SW480 (cell line): ENCODE results near the gene ALPL.
A peak's percentile ranks its signal among the peaks of the same experiment; 100 is the strongest.

ENCODE experiments used
- DNase-seq: peaks from one replicate; pipeline ENCODE4 v3.0.0-alpha.2; 2016; ENCODE audit warnings: low spot score

Gene ALPL

GRCh38 chr1:21598904-21599303 is 89.7 kb downstream of the ALPL start:
- DNase-seq: no peak

GRCh38 chr1:21599402-21599801 is 90.2 kb downstream of the ALPL start:
- DNase-seq: no peak

- no peak for DNase-seq
These were observed 92.2 kb downstream of the ALPL start for GRCh38 chr1:21601278-21602048.

- no peak for DNase-seq
These were observed 94.2 kb downstream of the ALPL start for GRCh38 chr1:21603177-21604138.

- DNase-seq: no peak
These were observed 95.2 kb downstream of the ALPL start for GRCh38 chr1:21604208-21604957.

GRCh38 chr1:21605012-21605715 is 95.9 kb downstream of the ALPL start:
- no peak for DNase-seq

GRCh38 chr1:21605964-21606705 is 96.9 kb downstream of the ALPL start:
- DNase-seq: no peak

- DNase-seq: peak; percentile 94
These were observed 98.6 kb downstream of the ALPL start for GRCh38 chr1:21607549-21608529.

GRCh38 chr1:21608798-21609197 is 99.6 kb downstream of the ALPL start:
- no peak for DNase-seq

- DNase-seq: no peak
These were observed 100.8 kb downstream of the ALPL start for GRCh38 chr1:21610027-21610426.

GRCh38 chr1:21610989-21611785 is 102.0 kb downstream of the ALPL start:
- DNase-seq: no peak

GRCh38 chr1:21612057-21612456 is 102.8 kb downstream of the ALPL start:
- DNase-seq: no peak

- DNase-seq: no peak
These were observed 104.0 kb downstream of the ALPL start for GRCh38 chr1:21613072-21613867.

- peak; percentile 32 for DNase-seq
These were observed 105.3 kb downstream of the ALPL start for GRCh38 chr1:21614419-21615115.

GRCh38 chr1:21616372-21616771 is 107.1 kb downstream of the ALPL start:
- DNase-seq: no peak

- DNase-seq: no peak
These were observed 108.0 kb downstream of the ALPL start for GRCh38 chr1:21617126-21617738.

GRCh38 chr1:21618059-21618458 is 108.8 kb downstream of the ALPL start:
- DNase-seq: no peak
